HG03135 (cell line): ENCODE results near the gene TNIP1.

Experiments
- ATAC-seq: cut with Tn5 transposase; IDR thresholded peaks from one replicate; pipeline ENCODE4 v1.9.1; 2021; ENCODE audit warnings: mild to moderate bottlenecking, moderate library complexity; ENCODE audit not compliant: unreplicated experiment

The TNIP1 gene

DNA sequence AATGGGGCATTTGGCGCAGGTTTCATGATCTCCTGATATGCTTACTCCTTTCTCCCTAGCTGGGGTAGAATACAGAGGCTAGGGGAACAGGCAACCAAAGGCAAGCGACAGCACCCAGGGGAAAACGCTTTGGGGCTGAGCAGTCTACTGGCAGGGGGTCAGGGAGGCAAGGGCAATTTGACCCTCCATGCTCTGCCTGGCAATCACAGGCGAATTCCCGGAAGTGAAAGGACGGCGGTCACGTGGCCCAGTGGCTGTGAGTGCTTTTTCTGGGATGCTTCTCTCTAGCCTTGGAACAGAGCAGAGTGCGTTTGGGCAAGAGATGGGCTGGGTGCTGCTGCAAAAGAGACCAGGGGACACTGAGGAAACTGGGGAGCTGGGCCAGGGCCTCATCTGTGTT is 54.7 kb downstream of the TNIP1 start:
- ATAC-seq, result no peak

DNA sequence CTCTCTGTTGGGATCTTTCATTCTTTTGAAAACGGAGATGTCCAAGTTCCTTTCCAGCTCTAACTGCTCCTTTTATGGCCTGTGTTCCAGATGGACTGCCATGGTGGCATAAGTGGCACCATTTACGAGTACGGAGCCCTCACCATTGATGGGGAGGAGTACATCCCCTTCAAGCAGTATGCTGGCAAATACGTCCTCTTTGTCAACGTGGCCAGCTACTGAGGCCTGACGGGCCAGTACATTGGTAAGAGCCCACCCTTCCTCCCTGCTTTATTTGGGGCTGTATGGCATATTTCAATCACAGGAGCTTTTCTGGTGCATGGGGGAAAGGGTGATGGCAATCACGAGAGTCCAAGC is 55.6 kb downstream of the TNIP1 start:
- ATAC-seq, result no peak

DNA sequence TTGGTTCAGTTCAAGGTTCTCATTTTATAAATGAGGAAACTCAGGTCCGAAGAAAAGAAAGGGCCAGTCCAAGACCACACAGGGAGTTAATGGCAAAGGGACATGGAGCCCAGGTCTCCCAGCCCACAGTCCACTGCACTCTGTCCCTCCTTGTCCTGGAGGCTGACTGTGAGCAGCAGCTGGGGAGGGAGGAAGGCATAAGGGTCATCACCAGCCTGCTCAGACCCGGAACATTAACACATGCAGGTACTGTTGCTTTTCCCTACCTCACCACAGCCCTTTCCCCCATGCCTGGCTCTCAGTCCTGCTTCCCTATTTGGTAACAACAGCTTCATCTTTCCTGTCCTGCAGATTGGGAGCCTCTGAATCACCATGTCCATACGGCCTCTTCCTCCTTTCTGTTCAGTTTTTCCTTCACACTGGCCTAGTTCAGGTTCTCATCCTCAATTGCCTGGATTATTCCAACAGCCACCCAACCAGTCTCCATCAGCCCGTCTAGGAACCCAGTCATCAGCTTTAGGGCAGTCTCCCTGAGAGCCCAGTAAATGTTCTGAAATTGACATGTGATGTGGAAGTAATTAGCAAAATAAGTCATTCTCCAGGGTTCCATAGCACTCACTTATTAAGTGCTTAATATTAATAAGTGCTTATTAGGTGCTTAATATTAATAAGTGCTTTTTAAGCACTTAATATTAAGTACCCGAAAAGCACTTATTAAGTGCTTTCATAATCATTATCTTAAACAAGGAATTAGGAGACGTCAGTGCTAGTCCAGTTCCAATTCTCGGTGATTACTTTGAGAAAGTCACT is 56.2 kb downstream of the TNIP1 start:
- ATAC-seq, result no peak

DNA sequence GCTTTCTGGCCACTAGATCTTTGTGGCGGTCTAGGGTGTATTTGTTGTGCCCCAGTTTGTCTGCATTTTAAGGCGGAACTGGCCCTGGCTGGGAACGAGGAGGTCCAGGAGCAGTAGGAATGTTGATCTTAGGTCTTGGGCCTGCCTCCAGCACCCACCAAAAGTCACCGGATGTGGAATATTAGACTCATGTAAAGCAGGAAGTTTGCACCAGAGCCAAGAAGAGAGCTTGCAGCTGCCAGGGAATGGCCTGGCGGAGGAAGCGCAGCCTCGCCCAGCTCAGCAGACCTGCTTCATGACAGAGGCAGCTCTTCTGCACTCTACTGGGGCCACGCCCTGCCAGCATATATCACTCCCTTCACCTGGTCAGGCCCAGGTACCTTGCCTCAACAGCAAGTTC is 57.2 kb downstream of the TNIP1 start:
- ATAC-seq, result no peak

DNA sequence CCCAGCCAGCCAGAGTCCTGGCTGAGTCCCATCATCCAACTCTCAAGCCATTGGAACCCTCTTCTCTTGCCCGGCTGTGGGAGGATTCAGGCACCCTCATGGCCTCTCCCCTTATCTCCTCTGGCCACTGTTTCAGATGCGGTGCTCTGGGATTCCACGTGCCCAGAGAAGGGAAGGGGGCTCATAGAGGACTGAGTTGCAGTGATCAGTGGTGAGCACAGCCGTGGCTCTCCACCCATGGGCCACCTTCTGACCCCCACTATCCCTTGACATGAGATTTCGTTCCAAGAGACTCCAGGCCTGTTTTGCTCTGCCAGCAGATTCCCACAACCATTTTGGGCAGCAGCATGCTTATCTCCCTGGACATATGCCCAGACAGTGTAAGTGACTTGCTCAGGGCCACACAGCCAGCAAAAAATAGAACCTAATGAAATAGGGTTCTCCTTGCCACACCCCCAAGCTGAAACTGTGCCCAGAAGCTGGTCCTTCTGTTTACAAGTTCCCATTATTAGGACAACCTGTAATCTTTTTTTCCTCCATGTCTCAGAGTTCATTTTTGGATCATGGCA is 57.7 kb downstream of the TNIP1 start:
- no peak for ATAC-seq

DNA sequence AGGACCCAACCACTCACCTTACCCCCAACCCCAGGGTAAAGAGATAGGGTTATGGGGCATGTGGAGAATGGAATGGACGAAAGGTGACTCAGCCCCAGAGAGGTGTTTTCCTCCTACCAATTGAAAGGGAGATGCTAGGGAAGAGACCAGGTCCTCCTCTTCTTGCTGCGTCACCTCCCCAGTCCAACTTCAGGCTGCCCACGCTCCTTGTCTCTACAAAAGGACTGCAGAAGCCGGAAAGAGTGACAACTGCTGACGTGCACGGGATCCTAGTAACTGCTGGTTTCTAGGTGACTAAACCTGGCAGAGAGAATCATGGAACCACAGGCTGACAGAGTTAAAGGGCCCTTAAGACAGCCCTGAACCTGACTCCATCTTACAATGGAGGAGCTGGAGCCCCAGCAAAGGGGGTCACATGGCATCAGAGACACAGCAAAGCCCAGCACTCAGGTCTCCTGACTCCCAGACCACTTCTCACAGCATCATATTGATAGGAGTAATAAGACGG is 58.3 kb downstream of the TNIP1 start:
- ATAC-seq, result no peak

DNA sequence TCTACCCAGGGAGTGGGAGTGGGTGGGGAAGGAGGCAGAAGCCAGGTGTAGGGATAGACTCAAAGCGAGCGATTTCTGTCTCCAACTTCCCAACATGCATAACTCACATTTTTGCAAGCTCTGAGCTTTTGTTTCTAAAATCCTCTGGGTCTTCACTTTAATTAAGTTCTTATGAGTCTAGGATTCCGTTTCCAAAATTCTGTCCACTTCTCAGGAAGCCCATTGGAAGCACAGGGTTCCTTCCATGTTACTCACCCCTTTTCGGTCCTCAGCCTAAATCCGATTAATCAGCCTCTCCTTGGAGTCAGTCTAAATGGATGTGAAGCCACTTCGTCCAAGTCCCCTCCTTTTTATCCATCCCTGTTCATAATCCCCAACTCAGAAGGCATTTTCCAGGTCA is 59.1 kb downstream of the TNIP1 start:
- ATAC-seq, result no peak

DNA sequence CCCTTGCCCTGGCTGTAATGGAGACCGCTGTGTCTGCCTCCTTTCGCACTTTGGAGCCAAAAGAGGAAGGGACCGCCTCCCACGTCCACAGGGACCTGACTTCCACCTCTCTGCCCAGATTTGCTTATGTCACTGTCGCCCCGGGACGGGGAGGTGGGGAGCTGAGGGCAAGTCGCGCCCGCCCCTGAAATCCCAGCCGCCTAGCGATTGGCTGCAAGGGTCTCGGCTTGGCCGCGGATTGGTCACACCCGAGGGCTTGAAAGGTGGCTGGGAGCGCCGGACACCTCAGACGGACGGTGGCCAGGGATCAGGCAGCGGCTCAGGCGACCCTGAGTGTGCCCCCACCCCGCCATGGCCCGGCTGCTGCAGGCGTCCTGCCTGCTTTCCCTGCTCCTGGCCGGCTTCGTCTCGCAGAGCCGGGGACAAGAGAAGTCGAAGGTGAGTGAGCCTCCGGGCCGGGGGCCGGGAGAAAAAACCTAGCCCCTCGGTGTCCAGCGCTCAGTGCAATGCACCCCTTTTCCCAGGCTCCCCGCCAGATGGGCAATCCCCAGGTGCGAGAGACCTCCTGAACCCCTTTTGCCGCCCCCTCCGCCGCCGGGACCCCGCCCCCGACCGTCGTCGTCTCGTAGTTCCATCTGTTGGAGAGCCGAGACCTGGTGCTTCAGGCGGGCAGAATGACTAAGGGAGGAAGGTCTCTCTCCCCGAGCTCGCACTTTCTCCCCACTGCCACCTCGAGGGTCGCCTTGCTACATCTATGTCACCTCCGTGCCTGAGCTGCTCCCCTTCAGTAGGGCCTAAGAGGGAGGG is 60.3 kb downstream of the TNIP1 start, which contains the start of gene GPX3:
Gene GPX3, plus strand, starts transcription at position 288 of the 807 bp plus-strand sequence. Its CDS starts 64 bp downstream, at position 352.
- ATAC-seq, result peak; percentile 78

DNA sequence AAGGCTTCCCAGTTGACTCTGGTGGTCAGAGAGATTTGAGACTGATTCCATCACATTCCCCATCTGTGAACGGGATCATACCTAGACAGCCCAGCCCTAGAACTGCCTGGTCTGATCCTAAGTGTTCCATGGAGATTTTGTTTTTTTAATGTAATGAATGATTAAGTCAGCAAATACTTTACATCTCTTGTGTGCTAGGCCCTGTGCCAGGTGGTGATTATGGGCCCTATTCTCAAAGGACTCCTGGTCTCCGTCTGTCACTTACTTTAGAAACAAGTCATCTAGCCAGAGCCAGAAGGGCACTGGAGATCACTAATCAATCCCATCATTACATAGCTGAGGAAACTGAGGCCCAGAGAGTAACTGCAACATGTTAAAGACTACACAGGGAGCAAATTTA is 61.5 kb downstream of the TNIP1 start:
- ATAC-seq, result no peak

DNA sequence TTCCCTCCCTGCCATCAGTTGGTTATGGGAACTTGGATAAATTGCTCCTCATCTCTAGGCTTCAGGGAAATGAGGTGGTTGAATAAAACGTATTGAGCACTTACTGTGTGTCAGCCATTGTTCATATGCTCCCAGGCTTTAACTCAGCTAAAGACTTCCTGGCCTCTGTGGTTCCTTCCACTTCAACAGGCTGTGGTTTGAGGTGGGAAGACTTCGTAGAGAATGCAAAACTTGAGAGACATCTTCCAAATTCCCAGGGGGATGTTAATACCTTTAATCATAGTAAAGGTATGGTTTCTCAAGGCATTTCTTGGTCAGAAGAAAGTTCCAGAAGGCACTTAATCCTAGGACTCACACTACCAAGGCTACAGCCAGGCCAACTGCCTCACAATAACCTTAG is 62.0 kb downstream of the TNIP1 start:
- ATAC-seq, result no peak

DNA sequence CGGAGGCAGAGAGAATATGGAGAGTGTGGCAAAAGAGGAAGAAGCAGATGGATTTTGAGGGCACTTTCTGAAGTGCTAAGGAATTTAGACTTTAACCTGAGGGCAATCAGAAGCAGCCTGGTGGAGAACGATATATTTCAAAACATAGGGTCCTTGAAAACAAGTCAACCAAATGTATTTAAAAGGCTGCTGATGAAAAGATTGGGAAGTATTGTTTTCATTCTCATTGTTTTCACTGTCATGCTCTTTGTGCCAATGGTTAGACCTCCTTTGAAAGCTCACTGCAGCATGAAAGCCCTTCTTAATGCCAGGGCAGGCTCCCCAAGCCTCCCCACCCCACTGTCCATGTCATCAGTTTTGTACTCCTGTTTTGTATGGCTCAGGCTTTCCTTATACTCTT is 62.9 kb downstream of the TNIP1 start:
- ATAC-seq, result no peak

DNA sequence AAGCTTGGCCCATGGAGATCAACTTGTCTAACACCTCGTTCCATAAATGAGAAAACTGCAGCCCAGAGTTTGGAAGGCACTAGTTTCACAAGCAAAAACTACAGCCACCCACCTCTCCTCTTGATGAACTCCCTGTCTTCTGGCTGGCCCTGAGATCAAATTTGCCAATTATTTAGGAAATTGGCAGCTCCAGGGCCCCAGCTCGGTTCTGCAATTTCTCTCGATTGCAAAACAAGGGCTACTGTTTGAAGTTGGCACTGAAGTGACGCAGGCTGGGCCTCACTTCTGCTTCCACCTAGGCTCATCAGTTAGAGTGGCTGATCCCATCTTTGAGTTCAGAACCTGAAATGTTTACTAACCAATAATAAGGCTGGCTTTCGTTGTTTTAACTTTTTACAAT is 64.1 kb downstream of the TNIP1 start:
- no peak for ATAC-seq

DNA sequence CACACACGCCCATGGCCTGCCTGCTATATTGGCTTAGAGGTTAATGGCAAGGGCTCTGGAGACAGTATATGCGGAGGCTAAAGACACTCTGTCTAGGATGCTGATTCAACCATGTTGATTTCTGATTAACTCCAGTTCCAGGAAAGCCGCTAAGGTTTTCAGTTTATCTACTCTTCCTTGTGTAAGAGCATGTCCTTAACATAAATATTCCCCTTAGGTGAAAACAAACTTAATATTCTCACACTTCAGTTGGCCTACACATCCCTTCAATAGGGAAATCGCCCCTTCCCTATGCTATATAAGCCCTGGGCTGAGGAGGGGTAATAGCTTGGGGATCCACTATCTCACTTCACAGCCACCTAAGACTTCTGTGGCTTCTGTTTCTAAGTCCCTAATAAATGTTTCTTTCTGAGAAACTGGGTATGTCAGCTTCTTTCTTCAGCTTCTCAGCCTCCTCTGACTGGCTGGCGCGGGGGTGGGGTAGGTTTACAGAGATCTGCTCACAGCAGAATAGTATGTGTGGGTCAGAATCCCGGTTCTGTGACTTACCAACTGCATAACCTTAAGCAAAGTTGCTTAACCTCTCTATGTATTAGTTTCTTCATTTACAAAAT is 64.8 kb downstream of the TNIP1 start:
- ATAC-seq, result no peak

DNA sequence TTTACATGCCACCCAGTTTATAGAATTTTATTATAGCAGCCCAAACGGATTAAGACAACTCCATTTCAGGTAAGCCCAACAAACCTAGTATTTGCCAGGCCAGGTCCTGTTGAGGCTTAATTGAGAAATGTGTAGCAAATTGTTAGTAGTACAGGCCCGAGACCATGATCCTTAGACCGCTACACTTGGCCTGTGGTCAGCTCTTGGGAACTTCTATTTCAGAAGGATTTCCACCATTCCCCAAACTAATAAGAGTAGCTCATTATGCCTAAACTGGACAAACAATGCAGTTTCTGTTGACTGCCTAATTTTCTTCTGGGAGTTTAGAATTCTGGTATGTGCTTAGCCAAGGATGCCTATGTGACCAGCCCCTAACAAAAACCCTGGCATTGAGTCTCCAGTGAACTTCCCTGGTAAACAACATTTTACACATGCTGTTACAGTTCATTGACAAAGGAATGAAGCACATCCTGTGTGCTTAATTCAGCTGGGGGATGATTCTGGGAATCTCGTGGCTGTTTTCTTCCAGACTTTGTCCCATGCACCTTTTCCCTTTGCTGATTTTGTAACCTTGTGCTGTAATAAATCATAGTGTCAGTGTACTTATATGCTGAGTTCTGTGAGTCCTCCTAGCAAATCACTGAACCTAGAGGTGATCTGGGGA is 66.0 kb downstream of the TNIP1 start:
- ATAC-seq, result no peak

DNA sequence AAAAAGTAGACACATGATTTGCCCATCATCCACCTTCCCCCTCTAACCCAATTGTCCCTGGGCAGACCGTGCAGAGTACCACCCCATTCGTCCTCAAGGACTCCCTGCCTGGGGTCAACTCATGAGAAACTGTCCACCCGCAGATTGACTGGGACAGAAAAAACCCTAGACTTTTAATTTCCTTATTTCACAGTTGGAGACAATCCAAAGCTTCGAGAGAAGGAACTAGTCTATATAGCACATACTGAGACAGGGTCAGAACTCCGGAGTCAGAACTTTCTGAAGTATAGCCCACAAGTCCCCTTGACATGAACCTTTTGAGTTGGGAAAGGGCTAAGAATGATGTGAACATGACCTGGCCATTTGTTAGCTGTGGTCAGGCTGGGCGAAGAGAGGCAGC is 68.0 kb downstream of the TNIP1 start:
- ATAC-seq, result no peak

DNA sequence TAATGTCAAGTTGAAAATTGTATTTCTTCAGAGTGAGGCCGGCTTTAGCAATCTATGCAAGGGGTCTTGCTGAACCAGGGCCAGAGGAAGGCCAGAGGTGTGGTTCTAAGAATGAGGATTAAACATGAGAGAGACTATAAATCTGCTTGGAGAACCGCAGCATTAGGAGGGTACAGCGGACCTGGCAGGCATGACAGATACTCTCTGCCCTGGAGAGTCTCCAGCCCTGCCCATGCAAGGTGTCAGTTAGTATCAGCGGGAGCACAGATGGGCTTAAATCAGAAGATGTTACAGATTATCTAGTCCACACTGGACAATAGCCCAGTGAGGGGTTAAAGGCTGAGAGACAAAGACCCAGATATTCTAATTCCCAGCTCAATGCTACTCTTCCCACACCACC is 71.9 kb downstream of the TNIP1 start:
- no peak for ATAC-seq

DNA sequence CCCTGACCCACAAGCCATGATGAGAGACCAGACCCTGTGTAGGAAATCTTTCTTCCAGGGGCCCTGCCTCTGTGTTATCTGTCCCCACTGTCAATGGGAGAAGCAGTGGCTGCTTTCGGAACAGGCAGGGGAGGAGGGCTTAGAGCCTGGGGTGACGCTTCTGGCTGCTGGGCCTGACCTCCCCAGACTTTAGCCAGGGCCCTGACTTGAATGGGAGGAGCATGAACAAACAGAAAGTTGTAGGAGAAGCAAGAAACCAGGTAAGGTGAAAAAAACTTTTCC is 72.7 kb downstream of the TNIP1 start:
- ATAC-seq, result no peak

DNA sequence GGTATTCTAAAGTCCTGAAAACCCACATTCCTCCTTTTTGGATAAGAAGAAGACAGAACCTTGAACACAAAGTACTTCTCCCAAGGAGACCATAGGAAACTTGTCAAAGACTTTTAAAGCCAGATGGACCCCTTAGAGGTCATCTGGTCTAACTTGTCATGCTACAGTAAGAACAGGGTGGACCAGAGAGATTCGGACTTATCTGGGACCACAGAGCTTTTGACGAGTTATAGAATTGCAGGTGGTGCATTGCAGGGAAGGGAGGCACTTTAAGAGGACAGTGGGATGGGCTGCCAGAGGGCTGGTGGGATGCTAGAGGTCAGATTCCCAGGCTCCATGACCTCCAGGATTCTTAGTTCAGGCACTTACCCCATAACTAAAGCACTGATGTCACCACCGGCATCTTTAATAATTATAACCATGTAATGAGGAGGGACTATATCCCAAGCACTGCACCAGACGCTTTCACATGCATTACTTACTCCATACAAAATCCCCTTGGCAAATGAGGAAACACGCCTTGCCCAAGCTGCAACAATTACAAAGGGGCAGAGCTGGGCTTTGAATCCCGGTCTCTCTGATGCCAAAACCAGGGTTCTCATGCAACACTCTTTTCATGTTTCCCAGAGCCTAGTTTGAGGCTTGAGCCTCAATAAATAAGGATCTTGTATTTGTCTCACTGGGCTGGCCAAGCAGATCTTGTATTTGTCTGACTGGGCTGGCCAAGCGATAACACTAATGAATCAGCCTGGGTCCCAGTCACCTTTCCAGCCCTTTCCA is 73.2 kb downstream of the TNIP1 start:
- no peak for ATAC-seq

DNA sequence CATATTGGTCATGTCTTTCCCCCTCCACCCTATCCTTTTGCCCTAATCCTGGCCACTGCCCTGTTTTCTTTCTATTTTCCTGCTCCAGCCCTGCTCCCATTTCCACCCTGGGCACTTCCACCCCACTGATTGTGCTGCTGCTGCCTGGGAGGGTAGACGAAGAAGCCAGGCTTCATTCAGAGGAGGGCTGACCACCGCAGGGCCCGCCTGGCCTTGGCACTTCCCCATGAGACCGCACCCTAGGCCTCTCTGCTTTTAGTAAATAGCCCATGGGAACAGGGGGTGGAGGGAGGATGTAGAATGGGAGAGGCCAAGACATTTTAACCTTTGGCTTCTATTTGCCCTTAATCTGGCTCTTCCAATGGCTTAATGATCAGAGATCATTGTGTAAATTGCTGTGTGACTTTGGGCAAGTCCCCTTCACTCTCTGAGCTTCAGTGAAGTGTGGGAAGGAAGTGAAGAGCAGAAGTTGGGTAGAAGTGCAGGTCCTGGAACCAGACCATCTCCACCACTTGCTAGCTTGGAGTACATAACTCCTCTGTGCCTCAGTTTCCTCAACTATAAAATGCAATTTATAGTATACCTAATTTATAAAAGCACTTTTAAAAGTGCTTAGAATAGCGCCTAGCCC is 74.0 kb downstream of the TNIP1 start:
- no peak for ATAC-seq
